ENCODE measurements around the gene KNSTRN.

DNA sequence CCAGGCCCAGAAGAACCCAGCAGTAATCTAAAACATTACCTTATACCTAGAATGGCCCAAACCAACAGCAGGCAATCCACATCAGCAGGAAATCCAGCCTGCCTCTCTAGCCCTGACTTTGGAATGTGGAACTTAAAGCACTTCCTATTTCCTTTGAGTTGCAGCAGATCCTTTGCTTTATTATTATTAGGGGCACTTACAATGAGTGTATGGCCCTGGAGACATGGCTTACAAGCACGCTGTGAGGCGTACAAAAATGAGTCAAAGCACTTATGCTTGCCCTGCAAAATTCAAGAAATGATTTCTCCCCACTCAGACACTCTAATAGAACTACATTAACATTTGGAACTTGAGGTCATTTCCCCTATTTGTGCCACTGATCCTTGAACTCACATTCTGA is 9.5 kb upstream of the KNSTRN start:
- TF ChIP-seq, protein P1, sequence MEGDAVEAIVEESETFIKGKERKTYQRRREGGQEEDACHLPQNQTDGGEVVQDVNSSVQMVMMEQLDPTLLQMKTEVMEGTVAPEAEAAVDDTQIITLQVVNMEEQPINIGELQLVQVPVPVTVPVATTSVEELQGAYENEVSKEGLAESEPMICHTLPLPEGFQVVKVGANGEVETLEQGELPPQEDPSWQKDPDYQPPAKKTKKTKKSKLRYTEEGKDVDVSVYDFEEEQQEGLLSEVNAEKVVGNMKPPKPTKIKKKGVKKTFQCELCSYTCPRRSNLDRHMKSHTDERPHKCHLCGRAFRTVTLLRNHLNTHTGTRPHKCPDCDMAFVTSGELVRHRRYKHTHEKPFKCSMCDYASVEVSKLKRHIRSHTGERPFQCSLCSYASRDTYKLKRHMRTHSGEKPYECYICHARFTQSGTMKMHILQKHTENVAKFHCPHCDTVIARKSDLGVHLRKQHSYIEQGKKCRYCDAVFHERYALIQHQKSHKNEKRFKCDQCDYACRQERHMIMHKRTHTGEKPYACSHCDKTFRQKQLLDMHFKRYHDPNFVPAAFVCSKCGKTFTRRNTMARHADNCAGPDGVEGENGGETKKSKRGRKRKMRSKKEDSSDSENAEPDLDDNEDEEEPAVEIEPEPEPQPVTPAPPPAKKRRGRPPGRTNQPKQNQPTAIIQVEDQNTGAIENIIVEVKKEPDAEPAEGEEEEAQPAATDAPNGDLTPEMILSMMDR (IDR thresholded peaks at IDR 0.05), result no peak
- no peak for TF ChIP-seq POLR2A (IDR thresholded peaks at IDR 0.05)
- no peak for TF ChIP-seq EP300 (IDR thresholded peaks at IDR 0.05)
